K562 (cell line): ENCODE results near the gene C6orf47. TPM values are rescaled to one million over a fixed set of nuclear protein-coding genes. Genes with fewer than 3 reads are reported as not detected.

Source experiments
- CCAR2 ChIP-seq: fragments of 200-400 bp; formaldehyde crosslinking; IDR thresholded peaks from 2 replicates; pipeline ENCODE4 v1.6.1; 2017; ENCODE audit warnings: mild to moderate bottlenecking, low read depth, low read length
- CREB1 ChIP-seq, 2 experiments: sonication (generic) in 1 of 2; formaldehyde crosslinking in 1 of 2; IDR thresholded peaks; 2 replicates each; pipeline versions ENCODE4 v1.6.1 to v1.8.0; 2012 to 2022; ENCODE audit warnings: inconsistent platforms in 1 of 2, mild to moderate bottlenecking in 1 of 2, missing genetic modification reagents in 1 of 2, moderate library complexity in 1 of 2
- EHMT2 ChIP-seq: fragments of 450-650 bp; IDR thresholded peaks from 2 replicates; pipeline ENCODE4 v1.6.1; 2018; ENCODE audit warnings: antibody characterized with exemption
- ELF2 ChIP-seq: fragments of 250-450 bp; sonication (Bioruptor Pico); IDR thresholded peaks from 2 replicates; pipeline ENCODE4 v1.5.0; 2021; ENCODE audit warnings: mild to moderate bottlenecking
- FOXJ2 ChIP-seq: fragments of 200-800 bp; sonication (Bioruptor generic); IDR thresholded peaks from 2 replicates; pipeline ENCODE4 v1.6.1; 2016; ENCODE audit warnings: missing genetic modification characterization, missing compliant biosample characterization
- MCM3 ChIP-seq: fragments of 450-650 bp; IDR thresholded peaks from 2 replicates; pipeline ENCODE4 v1.6.1; 2016
- MCM7 ChIP-seq, 2 experiments: fragments of 450-650 bp; IDR thresholded peaks; 2 replicates each; pipeline ENCODE4 v1.6.1; 2016 to 2018
- PCBP2 ChIP-seq: fragments of 200-400 bp; formaldehyde crosslinking; IDR thresholded peaks from 2 replicates; pipeline ENCODE4 v1.6.1; 2018; ENCODE audit warnings: low read length, low read depth, mild to moderate bottlenecking, moderate library complexity; ENCODE audit not compliant: poor library complexity, severe bottlenecking
- RBM34 ChIP-seq: fragments of 200-400 bp; formaldehyde crosslinking; IDR thresholded peaks from 2 replicates; pipeline ENCODE4 v1.6.1; 2018; ENCODE audit warnings: low read length, borderline replicate concordance; ENCODE audit not compliant: insufficient read depth
- SOX6 ChIP-seq: fragments of 450-650 bp; IDR thresholded peaks from 2 replicates; pipeline ENCODE4 v1.6.1; 2014; ENCODE audit warnings: mild to moderate bottlenecking
- TBL1XR1 ChIP-seq, 2 experiments: IDR thresholded peaks; 2 replicates each; pipeline ENCODE4 v1.6.1; 2012; ENCODE audit warnings: improper control_type of control experiment in 2 of 2, low read length in 2 of 2, mild to moderate bottlenecking in 1 of 2
- ZBED1 ChIP-seq: IDR thresholded peaks from 2 replicates; pipeline ENCODE4 v1.6.1; 2014
- ZNF695 ChIP-seq: fragments of 450-650 bp; formaldehyde crosslinking; IDR thresholded peaks from 2 replicates; pipeline ENCODE4 v1.4.0; 2020; ENCODE audit warnings: mild to moderate bottlenecking, moderate library complexity
- polyA plus RNA-seq, 8 experiments: library from polyadenylated mRNA; depleted of rRNA in 4 of 8; stranded (reverse) in 5 of 8; unstranded in 3 of 8; fragments of >200 nt; fragmentation: Nextera tagmentation in 2 of 8; fragmentation: Illumina TruSeq in 1 of 8; extraction: Ambion mirVana in 2 of 8; extraction: Trizol in 1 of 8; gene quantifications; 2 replicates each; pipeline versions ENCODE4 v1.2.1 to v1.2.3, GENCODE V29; 2011 to 2014; ENCODE audit warnings: inconsistent platforms in 1 of 8, missing spikeins in 1 of 8
- total RNA-seq, 7 experiments: library from RNA; depleted of rRNA in 6 of 7; stranded (reverse); fragments of >200 nt in 6 of 7; fragmentation: Illumina TruSeq in 2 of 7; extraction: Trizol in 2 of 7; gene quantifications; 2 replicates each; pipeline versions ENCODE4 v1.2.1 to v1.2.3, GENCODE V29; 2011 to 2021; ENCODE audit warnings: low replicate concordance in 1 of 7
- TF ChIP-seq, protein P1 (sequence below), 2 experiments: IDR thresholded peaks; 2 replicates each; pipeline ENCODE4 v1.6.1; 2012; ENCODE audit warnings: improper control_type of control experiment in 2 of 2, low read depth in 2 of 2, low read length in 2 of 2, borderline replicate concordance in 1 of 2
- TF ChIP-seq, protein P2 (sequence below): fragments of 250-450 bp; sonication (Bioruptor Pico); IDR thresholded peaks from 2 replicates; pipeline ENCODE4 v1.5.0; 2021
- TF ChIP-seq, protein P3 (sequence below): IDR thresholded peaks from 2 replicates; pipeline ENCODE4 v1.6.1; 2012; ENCODE audit warnings: low read depth, low read length, improper control_type of control experiment, borderline replicate concordance
- TF ChIP-seq, protein P4 (sequence below): fragments of 450-650 bp; formaldehyde crosslinking; conservative IDR thresholded peaks from 2 replicates; pipeline ENCODE4 v1.4.0; 2022; ENCODE audit warnings: mild to moderate bottlenecking, missing genetic modification characterization
- TF ChIP-seq, protein P5 (sequence below): sonication (generic); formaldehyde crosslinking; IDR thresholded peaks from 2 replicates; pipeline ENCODE4 v1.8.0; 2022; ENCODE audit warnings: mild to moderate bottlenecking, missing genetic modification reagents
- TF ChIP-seq, protein P6 (sequence below): fragments of 450-650 bp; IDR thresholded peaks from one replicate; pipeline ENCODE4 v1.6.1; 2018; ENCODE audit warnings: mild to moderate bottlenecking, moderate library complexity; ENCODE audit not compliant: partially characterized antibody

C6orf47 gene
- total and polyA plus RNA-seq, 9 of the 15 experiments (the other 6 are each of a cell fraction or from before 2014, with no cell fraction given) = 0.14 to 43.8 (median 27.0) TPM

DNA sequence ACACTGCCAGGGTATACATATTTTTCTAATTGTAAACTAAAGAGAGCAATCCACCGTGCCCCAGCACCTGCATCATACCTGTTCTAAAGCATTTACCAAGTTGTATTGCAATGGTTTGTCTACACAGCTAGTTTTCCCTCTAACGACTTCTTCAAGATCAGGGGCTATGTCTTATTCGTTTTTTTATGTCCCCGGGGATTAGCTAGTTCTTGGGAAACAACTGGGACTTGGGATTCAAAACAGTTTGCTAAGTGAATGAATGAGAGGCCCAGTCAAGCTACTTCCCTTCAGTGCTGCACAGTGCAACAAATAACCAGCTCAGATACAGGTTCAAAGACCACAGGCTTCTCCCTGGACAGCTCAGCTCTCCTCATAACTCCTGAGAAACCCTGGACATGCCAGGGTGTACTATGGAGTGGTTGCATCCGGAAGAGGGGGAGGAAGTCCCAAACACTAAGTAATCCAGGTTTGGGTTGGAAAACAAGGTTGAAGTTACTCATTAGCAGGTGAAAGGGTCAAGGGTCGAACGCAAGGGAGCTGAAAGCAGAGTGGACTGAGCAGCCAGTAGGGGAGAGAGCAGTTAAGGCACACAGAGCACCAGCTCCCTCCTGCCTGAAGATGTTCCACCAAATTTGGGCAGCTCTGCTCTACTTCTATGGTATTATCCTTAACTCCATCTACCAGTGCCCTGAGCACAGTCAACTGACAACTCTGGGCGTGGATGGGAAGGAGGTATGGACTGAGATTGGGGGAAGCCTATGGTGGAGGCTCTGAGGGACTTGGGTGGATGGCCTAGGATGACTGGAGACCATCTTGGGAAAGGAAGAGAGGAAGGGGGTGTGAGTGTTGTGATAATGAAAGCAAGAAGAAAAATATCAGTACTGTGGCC lies 5.0 kb downstream of the C6orf47 start, which contains the start of gene APOM (continued):
- no peak for TF ChIP-seq SOX6
- no peak for TF ChIP-seq PCBP2
- no peak for TF ChIP-seq FOXJ2 (tag)
- 0 out of 2 replicates have a peak, but pooled peaks have one; percentile 18 for TF ChIP-seq ZNF695 (CRISPR knock-in tag)
- TF ChIP-seq, protein P1, sequence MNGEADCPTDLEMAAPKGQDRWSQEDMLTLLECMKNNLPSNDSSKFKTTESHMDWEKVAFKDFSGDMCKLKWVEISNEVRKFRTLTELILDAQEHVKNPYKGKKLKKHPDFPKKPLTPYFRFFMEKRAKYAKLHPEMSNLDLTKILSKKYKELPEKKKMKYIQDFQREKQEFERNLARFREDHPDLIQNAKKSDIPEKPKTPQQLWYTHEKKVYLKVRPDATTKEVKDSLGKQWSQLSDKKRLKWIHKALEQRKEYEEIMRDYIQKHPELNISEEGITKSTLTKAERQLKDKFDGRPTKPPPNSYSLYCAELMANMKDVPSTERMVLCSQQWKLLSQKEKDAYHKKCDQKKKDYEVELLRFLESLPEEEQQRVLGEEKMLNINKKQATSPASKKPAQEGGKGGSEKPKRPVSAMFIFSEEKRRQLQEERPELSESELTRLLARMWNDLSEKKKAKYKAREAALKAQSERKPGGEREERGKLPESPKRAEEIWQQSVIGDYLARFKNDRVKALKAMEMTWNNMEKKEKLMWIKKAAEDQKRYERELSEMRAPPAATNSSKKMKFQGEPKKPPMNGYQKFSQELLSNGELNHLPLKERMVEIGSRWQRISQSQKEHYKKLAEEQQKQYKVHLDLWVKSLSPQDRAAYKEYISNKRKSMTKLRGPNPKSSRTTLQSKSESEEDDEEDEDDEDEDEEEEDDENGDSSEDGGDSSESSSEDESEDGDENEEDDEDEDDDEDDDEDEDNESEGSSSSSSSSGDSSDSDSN (IDR thresholded peaks at IDR 0.05; ENCODE audit: borderline replicate concordance in 1 of 2, low read depth in 2 of 2, low read length in 2 of 2) = no peak
- no peak for TF ChIP-seq MCM3
- TF ChIP-seq, protein P2, sequence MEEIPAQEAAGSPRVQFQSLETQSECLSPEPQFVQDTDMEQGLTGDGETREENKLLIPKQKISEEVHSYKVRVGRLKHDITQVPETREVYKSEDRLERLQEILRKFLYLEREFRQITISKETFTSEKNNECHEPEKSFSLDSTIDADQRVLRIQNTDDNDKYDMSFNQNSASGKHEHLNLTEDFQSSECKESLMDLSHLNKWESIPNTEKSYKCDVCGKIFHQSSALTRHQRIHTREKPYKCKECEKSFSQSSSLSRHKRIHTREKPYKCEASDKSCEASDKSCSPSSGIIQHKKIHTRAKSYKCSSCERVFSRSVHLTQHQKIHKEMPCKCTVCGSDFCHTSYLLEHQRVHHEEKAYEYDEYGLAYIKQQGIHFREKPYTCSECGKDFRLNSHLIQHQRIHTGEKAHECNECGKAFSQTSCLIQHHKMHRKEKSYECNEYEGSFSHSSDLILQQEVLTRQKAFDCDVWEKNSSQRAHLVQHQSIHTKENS (CRISPR knock-in tag) = no peak
- TF ChIP-seq EHMT2 = peak; percentile 55; the same call in 1 of the 2 replicates
- TF ChIP-seq CCAR2 = no peak
- TF ChIP-seq RBM34 = no peak
- TF ChIP-seq ELF2 = no peak
- no peak for TF ChIP-seq CREB1 (IDR thresholded peaks at IDR 0.05)
- no peak for TF ChIP-seq CREB1 (CRISPR knock-in tag; IDR thresholded peaks at IDR 0.05)
- TF ChIP-seq MCM7 (IDR thresholded peaks at IDR 0.05) = no peak
- TF ChIP-seq, protein P3, sequence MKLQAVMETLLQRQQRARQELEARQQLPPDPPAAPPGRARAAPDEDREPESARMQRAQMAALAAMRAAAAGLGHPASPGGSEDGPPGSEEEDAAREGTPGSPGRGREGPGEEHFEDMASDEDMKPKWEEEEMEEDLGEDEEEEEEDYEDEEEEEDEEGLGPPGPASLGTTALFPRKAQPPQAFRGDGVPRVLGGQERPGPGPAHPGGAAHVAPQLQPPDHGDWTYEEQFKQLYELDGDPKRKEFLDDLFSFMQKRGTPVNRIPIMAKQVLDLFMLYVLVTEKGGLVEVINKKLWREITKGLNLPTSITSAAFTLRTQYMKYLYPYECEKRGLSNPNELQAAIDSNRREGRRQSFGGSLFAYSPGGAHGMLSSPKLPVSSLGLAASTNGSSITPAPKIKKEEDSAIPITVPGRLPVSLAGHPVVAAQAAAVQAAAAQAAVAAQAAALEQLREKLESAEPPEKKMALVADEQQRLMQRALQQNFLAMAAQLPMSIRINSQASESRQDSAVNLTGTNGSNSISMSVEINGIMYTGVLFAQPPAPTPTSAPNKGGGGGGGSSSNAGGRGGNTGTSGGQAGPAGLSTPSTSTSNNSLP = no peak
- TF ChIP-seq ZBED1 = no peak
- TF ChIP-seq TBL1XR1 (IDR thresholded peaks at IDR 0.05; ENCODE audit: low read length in 2 of 2) = no peak
- TF ChIP-seq, protein P4, sequence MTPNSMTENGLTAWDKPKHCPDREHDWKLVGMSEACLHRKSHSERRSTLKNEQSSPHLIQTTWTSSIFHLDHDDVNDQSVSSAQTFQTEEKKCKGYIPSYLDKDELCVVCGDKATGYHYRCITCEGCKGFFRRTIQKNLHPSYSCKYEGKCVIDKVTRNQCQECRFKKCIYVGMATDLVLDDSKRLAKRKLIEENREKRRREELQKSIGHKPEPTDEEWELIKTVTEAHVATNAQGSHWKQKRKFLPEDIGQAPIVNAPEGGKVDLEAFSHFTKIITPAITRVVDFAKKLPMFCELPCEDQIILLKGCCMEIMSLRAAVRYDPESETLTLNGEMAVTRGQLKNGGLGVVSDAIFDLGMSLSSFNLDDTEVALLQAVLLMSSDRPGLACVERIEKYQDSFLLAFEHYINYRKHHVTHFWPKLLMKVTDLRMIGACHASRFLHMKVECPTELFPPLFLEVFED (CRISPR knock-in tag) = 0 out of 2 replicates have a peak, but pooled peaks have one; percentile 30
- TF ChIP-seq, protein P5, sequence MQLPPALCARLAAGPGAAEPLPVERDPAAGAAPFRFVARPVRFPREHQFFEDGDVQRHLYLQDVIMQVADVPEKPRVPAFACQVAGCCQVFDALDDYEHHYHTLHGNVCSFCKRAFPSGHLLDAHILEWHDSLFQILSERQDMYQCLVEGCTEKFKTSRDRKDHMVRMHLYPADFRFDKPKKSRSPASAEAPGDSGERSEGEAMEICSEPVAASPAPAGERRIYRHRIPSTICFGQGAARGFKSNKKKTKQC (CRISPR knock-in tag) = no peak
- TF ChIP-seq, protein P6, sequence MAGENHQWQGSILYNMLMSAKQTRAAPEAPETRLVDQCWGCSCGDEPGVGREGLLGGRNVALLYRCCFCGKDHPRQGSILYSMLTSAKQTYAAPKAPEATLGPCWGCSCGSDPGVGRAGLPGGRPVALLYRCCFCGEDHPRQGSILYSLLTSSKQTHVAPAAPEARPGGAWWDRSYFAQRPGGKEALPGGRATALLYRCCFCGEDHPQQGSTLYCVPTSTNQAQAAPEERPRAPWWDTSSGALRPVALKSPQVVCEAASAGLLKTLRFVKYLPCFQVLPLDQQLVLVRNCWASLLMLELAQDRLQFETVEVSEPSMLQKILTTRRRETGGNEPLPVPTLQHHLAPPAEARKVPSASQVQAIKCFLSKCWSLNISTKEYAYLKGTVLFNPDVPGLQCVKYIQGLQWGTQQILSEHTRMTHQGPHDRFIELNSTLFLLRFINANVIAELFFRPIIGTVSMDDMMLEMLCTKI = no peak
